GM10266 (cell line): Measurements from ENCODE around the gene HLA-C.

ENCODE experiments used
- DNase-seq: peaks from one replicate; pipeline ENCODE4 v3.0.0; 2012; ENCODE audit errors: extremely low spot score
- TF ChIP-seq, protein P1 (sequence below): IDR thresholded peaks from 2 replicates; pipeline ENCODE4 v1.5.1; 2012; ENCODE audit warnings: mild to moderate bottlenecking, low read depth; ENCODE audit not compliant: control insufficient read depth, insufficient read depth; ENCODE audit errors: missing control alignments

Gene HLA-C

DNA sequence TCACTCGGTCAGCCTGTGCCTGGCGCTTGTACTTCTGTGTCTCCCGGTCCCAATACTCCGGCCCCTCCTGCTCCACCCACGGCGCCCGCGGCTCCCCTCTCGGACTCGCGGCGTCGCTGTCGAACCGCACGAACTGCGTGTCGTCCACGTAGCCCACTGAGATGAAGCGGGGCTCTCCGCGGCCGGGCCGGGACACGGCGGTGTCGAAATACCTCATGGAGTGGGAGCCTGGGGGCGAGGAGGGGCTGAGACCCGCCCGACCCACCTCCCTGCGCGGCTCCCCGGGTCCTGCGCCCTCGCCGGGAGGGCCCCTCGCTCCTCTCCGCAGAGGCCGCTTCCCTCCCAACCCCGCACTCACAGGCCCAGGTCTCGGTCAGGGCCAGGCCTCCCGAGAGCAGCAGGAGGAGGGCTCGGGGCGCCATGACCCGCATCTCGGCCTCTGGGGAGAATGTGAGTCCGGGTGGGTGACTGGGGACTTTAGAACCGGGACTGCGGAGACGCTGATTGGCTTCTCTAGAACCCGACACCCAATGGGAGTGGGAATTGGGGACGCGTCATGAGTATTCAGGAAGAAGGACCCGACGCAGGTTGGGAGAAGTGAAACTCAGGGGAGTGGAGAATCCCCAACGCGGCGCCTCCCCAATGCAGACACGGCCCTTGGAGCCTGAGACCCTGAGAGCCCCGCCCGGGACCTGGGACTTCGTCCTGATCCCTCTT is at the start of gene HLA-C:
TSS of gene HLA-C (minus strand) at position 452 of the 717 bp plus-strand sequence. CDS start at position 431, 21 bp downstream.
- peak; percentile 92 for DNase-seq
- TF ChIP-seq, protein P1, sequence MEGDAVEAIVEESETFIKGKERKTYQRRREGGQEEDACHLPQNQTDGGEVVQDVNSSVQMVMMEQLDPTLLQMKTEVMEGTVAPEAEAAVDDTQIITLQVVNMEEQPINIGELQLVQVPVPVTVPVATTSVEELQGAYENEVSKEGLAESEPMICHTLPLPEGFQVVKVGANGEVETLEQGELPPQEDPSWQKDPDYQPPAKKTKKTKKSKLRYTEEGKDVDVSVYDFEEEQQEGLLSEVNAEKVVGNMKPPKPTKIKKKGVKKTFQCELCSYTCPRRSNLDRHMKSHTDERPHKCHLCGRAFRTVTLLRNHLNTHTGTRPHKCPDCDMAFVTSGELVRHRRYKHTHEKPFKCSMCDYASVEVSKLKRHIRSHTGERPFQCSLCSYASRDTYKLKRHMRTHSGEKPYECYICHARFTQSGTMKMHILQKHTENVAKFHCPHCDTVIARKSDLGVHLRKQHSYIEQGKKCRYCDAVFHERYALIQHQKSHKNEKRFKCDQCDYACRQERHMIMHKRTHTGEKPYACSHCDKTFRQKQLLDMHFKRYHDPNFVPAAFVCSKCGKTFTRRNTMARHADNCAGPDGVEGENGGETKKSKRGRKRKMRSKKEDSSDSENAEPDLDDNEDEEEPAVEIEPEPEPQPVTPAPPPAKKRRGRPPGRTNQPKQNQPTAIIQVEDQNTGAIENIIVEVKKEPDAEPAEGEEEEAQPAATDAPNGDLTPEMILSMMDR, result no peak

DNA sequence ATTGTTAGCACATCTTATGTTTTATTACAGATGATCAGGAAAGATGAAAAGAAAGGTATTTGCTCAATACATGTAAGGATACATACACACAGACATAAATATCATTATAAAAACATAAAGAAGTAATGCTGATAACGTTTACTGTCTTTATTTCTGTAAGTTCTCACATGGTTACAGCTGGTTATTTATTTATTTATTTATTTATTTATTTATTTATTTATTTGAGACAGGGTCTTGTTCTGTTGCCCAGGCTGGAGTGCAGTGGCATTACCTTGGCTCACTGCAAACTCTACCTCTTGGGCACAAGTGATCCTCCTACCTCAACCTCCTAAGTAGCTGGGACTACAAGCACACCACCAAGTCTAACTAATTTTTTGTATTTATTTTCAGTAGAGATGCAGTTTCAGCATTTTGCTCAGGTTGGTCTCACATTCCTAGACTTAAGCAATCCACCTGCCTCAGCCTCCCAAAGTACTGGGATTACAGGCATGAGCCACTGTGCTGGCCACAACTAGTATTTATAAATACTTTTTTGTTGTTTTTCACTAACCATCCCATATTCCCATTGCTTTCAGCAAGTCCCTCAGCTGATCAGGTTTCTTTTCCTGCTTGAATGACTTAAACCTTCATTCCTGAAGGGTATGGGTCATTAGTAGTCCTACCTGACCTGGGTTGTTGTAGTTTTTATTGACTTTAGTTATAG is 49.3 kb upstream of the HLA-C start:
- DNase-seq, result no peak
- TF ChIP-seq, protein P1, result no peak

DNA sequence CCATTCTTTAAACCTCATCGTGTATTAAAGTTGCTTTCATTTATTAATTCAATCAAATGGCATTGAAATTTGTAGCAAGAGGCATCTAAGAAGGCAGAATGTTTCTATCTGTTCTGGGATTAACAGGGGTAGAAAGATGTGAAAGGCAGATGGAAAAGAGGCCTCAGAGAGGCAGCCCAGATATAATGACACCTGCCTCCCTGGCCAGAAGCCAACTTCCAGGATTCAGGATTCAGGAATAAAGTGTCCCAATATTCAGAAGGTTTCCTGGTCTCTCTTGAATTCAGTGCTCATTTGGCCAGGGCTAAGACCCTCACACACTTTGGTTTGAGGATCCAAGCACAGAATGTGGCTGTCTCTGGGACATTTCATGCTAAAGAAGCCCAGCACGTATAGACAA is 45.1 kb upstream of the HLA-C start:
- DNase-seq, result no peak
- TF ChIP-seq, protein P1, result no peak

DNA sequence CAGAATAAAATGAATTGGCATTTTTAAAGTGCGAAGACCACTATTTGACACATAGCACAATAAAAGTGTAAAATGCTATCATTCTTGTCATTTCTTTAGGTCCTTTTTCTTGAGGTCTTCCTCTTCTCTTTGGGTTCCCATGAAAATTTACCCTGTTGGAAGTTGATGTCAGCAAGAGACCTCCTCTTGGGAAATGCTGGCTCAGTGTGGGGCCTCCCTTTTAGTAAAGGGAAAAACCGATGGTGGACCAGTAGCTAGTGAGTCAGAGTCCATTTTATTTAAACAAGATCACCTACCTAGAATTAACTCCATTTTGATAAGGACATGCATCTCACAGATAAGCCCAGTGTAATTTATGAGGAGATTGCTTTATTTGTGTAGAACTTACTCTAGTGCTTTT is 37.7 kb upstream of the HLA-C start:
- TF ChIP-seq, protein P1, result no peak
- DNase-seq, result no peak

DNA sequence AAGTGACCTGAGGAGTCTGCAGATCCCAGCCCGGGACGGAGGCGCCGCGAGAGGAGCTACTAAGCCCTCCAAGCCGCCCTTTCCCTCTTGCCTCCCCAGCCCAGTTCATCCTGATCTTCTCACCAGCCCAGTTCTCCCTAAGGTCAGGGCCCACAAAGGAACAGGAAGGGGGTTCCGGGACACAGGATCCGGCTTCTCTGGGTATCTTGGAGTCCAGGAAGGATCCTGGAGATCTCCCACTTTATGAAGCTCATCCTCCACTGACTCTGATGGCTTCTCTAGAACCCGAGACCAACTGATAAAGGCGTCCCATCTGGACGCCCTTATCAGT is 36.9 kb upstream of the HLA-C start:
- TF ChIP-seq, protein P1, result no peak
- DNase-seq, result no peak

DNA sequence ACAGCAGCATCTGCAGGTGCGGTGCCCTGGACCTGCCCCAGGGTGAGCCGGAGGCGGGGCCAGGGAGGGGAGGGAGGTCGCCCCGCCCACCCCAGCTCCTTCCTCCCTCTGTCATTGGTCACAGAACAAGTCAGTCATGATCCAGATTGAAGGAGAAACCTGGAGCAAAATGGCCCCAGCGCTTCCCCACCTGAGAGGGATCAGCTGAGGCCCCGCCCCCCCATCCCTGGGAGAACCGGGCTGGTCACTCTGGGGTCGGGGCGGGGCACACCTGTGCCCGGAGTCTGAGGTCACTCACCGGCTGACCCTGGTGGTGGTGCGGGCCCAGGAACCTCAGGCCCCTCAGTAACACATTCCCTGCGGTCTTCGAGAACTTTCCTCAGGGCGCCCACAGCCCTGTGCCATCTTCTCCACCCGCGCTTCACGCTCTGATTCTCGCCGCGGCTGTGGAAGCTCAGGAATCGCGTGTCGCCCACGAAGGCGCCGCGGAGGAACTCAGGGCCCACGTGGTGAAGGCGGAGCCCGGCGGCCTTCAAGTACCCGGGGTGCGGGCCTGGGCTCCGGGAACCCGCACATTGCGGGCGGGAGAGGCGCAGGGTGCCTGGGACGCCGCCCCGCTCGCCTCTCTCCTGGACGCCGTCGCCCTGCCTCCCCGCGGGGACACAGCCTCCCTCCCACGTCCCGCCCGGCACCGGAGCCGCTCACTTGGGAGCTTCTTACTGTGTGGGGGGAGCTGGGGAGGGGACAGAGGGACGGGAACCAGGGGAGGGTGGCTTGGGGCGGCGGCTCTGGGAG is 36.4 kb upstream of the HLA-C start:
- peak; percentile 82 for DNase-seq
- TF ChIP-seq, protein P1, result no peak
